Measurements from ENCODE around the gene NDUFB4.
"Not testable (repeated sequence)": the region's sequence is repeated elsewhere in the genome, so short reads cannot be mapped to it uniquely, and the experiment has no call there.

Gene NDUFB4

GRCh38 chr3:120572027-120572426 is 24.1 kb upstream of the NDUFB4 start:
- no peak for DNase-seq

- no peak for DNase-seq
Measured at GRCh38 chr3:120587332-120587975, 8.7 kb upstream of the NDUFB4 start.

GRCh38 chr3:120595788-120596115 is 384 bp upstream of the NDUFB4 start:
- no peak for DNase-seq

GRCh38 chr3:120596853-120597223 is 702 bp downstream of the NDUFB4 start:
- no peak for DNase-seq

GRCh38 chr3:120597445-120598049 is 1.4 kb downstream of the NDUFB4 start:
- no peak for DNase-seq

GRCh38 chr3:120599211-120599610 is 3.1 kb downstream of the NDUFB4 start:
- DNase-seq: no peak

GRCh38 chr3:120601554-120601953 is 5.4 kb downstream of the NDUFB4 start:
- no peak for DNase-seq

- DNase-seq: no peak
Measured at GRCh38 chr3:120602682-120603081, 6.5 kb downstream of the NDUFB4 start.

- DNase-seq: no peak
Measured at GRCh38 chr3:120604382-120604781, 8.2 kb downstream of the NDUFB4 start.

GRCh38 chr3:120604784-120605183 is 8.6 kb downstream of the NDUFB4 start:
- no peak for DNase-seq

- no peak for DNase-seq
Measured at GRCh38 chr3:120608506-120608905, 12.4 kb downstream of the NDUFB4 start.

- DNase-seq: peak; percentile 39 to 47
Measured at GRCh38 chr3:120614765-120615164, 18.6 kb downstream of the NDUFB4 start.

- peak; percentile 23 to 49 for DNase-seq
Measured at GRCh38 chr3:120615847-120616609, 19.9 kb downstream of the NDUFB4 start.

- not testable (repeated sequence) for DNase-seq
Measured at GRCh38 chr3:120616745-120617144, 20.6 kb downstream of the NDUFB4 start.

- no peak for DNase-seq
Measured at GRCh38 chr3:120622457-120622856, 26.3 kb downstream of the NDUFB4 start.

- peak; percentile 31 to 41 for DNase-seq
Measured at GRCh38 chr3:120622870-120623726, 27.0 kb downstream of the NDUFB4 start.

- DNase-seq: no peak
Measured at GRCh38 chr3:120623727-120624093, 27.6 kb downstream of the NDUFB4 start.

GRCh38 chr3:120625159-120625586 is 29.0 kb downstream of the NDUFB4 start:
- DNase-seq: peak; percentile 20 to 33

- DNase-seq: no peak
Measured at GRCh38 chr3:120634539-120634938, 38.4 kb downstream of the NDUFB4 start.

- no peak for DNase-seq
Measured at GRCh38 chr3:120636795-120637401, 40.8 kb downstream of the NDUFB4 start.

GRCh38 chr3:120637851-120638559 is 41.9 kb downstream of the NDUFB4 start:
- DNase-seq: peak; percentile 31 to 62

- DNase-seq: not testable (repeated sequence)
Measured at GRCh38 chr3:120638820-120639219, 42.7 kb downstream of the NDUFB4 start.

Data from inflammatory macrophage treated with lipopolysaccharide for 1 hour (primary cell).